ENCODE results near the gene PRKN. TPM values are rescaled to one million over a fixed set of nuclear protein-coding genes. Genes with fewer than 3 reads are reported as not detected.
"Not testable (repeated sequence)": the region's sequence is repeated elsewhere in the genome, so short reads cannot be mapped to it uniquely, and the experiment has no call there.

The PRKN gene
- total and polyA plus RNA-seq, 10 donors: 0.23 to 14.1 (median 7.0) TPM

DNA sequence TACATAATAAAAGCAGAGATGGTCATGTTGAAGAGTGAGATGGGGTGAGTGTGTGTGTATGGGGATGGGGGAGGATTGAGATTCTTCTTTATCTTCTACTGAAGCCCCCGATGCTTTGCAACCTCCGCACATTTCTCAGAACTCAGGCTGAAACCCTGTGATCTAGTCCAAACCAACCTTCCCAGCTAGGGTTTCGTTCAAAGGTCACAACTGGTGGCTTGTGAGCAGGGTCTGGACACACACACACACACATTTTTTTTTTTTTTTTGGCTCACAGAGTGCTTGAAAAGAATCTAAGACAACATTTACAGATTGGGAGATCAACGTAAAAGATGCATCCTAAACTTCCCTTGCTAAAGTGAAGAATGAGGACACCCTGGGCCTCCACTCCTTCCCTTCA is 1228.7 kb downstream of the PRKN start:
- Histone ChIP-seq H3K36me3 (no peaks in the 10 kb centered on the region), H3K4me3 (no peak overlapping the region), H3K27ac (no peak overlapping the region), H3K9me3 (peaks cover 0 to 4% (median 0%) of the 10 kb centered on the region in 8 donors), H3K27me3 (replicated peaks in 1 of 7) (no peaks in the 10 kb centered on the region), H3K4me1 (no peaks in the 10 kb centered on the region)
- intact Hi-C loops (cut with DNase I; ENCODE audit: low total_unique reads): no loop called here
- 87 to 92% (median 89%) methylated on average over 4 of the region's 4 CpGs for WGBS, 5 donors
- DNase-seq: no peak
- TF ChIP-seq POLR2AphosphoS5 (IDR thresholded peaks at IDR 0.05) (no peak), POLR2A (IDR thresholded peaks at IDR 0.05) (no peak)
- TF ChIP-seq, protein P1, sequence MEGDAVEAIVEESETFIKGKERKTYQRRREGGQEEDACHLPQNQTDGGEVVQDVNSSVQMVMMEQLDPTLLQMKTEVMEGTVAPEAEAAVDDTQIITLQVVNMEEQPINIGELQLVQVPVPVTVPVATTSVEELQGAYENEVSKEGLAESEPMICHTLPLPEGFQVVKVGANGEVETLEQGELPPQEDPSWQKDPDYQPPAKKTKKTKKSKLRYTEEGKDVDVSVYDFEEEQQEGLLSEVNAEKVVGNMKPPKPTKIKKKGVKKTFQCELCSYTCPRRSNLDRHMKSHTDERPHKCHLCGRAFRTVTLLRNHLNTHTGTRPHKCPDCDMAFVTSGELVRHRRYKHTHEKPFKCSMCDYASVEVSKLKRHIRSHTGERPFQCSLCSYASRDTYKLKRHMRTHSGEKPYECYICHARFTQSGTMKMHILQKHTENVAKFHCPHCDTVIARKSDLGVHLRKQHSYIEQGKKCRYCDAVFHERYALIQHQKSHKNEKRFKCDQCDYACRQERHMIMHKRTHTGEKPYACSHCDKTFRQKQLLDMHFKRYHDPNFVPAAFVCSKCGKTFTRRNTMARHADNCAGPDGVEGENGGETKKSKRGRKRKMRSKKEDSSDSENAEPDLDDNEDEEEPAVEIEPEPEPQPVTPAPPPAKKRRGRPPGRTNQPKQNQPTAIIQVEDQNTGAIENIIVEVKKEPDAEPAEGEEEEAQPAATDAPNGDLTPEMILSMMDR (IDR thresholded peaks at IDR 0.05 in 8 of 11, conservative IDR thresholded peaks at IDR 0.05 in 3 of 11): no peak

DNA sequence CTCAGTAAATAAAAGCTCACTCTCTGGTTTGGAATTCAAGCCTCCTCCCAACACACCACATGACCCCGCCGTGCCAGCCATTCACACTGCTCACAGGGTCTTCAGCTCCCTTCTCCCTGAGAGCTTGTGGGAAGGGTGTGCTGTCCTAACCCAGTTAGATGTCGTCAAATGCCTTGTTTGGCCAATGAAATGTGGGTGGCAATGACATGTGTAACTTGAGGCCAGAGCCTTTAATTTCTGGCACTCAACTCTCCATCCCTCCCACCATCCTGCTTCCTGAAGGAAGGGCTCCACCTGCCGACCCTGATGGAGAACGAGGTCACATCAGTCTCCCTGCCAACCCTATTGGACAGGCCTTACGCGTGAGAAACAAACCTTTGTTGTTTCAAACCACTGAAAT is 1229.2 kb downstream of the PRKN start:
- no peak overlapping the region for H3K27ac ChIP-seq
- TF ChIP-seq POLR2A (IDR thresholded peaks at IDR 0.05) (no peak), POLR2AphosphoS5 (IDR thresholded peaks at IDR 0.05) (no peak)
- TF ChIP-seq, protein P1 (IDR thresholded peaks at IDR 0.05 in 8 of 11, conservative IDR thresholded peaks at IDR 0.05 in 3 of 11): no peak
- no peaks in the 10 kb centered on the region for H3K27me3 ChIP-seq (replicated peaks in 1 of 7)
- no peak overlapping the region for H3K4me3 ChIP-seq
- intact Hi-C loops (cut with DNase I; ENCODE audit: low total_unique reads): no loop called here
- WGBS, 5 donors: 54 to 63% (median 59%) methylated on average over 7 of the region's 7 CpGs
- H3K9me3 ChIP-seq: peaks cover 0 to 4% (median 0%) of the 10 kb centered on the region in 8 donors
- DNase-seq: no peak
- H3K4me1 ChIP-seq: no peaks in the 10 kb centered on the region
- no peaks in the 10 kb centered on the region for H3K36me3 ChIP-seq

DNA sequence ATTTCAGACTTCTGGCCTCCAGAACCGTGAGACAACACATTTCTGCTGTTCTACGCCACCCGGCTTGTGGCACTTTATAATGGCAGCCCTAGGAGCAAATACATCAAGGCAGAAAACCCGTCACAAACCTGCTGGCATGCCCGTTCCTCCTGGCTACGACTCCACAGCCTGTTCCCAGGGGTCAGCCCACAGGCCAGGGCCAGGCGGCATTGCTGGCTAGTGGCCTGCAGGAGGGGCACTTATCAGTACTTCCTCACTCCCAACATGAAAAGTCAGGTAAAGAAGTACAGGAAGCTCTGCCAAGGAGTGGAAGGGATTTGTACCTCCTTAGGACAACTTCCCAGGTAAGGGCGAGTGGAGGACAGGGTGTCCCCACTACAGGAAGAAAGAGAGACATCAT is 1230.6 kb downstream of the PRKN start:
- Histone ChIP-seq H3K27ac (no peak overlapping the region), H3K4me1 (no peaks in the 10 kb centered on the region), H3K27me3 (replicated peaks in 1 of 7) (no peaks in the 10 kb centered on the region), H3K4me3 (no peak overlapping the region), H3K9me3 (peaks cover 0 to 4% (median 0%) of the 10 kb centered on the region in 8 donors), H3K36me3 (no peaks in the 10 kb centered on the region)
- WGBS, 5 donors: 72 to 89% (median 81%) methylated on average over 7 to 8 of the region's 8 CpGs
- TF ChIP-seq, protein P1 (IDR thresholded peaks at IDR 0.05 in 8 of 11, conservative IDR thresholded peaks at IDR 0.05 in 3 of 11): no peak
- TF ChIP-seq POLR2AphosphoS5 (IDR thresholded peaks at IDR 0.05): no peak
- TF ChIP-seq POLR2A (IDR thresholded peaks at IDR 0.05): no peak
- intact Hi-C loops (cut with DNase I; ENCODE audit: low total_unique reads): no loop called here
- DNase-seq: no peak

DNA sequence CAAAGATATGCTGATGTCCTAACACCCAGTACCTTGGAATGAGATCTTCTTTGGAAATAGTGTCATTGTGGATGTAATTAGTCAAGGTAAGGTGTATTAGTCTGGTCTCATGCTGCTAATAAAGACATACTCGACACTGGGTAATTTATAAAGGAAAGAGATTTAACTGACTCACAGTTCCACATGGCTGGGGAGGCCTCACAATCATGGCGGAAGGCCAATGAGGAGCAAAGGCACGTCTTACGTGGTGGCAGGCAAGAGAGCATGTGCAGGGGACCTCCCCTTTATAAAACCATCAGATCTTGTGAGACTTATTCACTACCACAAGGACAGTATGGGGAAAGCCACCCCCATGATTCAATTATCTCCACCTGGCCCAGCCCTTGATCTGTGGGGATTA is 1231.3 kb downstream of the PRKN start:
- H3K27me3 ChIP-seq (replicated peaks in 1 of 7); H3K27ac ChIP-seq; DNase-seq; H3K4me1 ChIP-seq; H3K4me3 ChIP-seq; intact Hi-C loops (cut with DNase I; ENCODE audit: low total_unique reads); H3K9me3 ChIP-seq; H3K36me3 ChIP-seq: not testable (repeated sequence)
- WGBS, 5 donors: 86 to 91% (median 87%) methylated on average over 4 of the region's 4 CpGs

DNA sequence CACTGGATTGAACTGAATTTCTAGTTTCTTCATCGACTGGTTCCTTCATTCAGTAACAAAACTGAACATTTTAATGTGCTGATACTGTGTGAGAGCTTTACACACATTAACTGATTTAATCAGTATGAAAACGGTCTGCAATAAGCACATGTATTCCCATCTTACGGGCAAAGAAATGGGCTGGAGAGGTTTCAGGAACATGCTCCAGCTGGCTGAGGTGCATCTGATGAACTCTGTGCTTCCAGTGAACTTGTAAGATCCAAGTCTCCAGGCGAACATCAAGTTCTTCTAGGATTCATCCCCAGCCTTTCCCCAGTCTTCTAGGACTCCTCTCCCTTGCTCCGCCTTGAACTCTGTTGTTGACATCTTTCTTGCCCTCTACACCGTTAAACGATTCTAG is 1233.0 kb downstream of the PRKN start:
- DNase-seq: no peak
- 75 to 89% (median 81%) methylated on average over 7 of the region's 7 CpGs for WGBS, 5 donors
- H3K4me3 ChIP-seq: no peak overlapping the region
- no peaks in the 10 kb centered on the region for H3K4me1 ChIP-seq
- H3K36me3 ChIP-seq: no peaks in the 10 kb centered on the region
- H3K27ac ChIP-seq: no peak overlapping the region
- no peak for TF ChIP-seq POLR2AphosphoS5 (IDR thresholded peaks at IDR 0.05)
- no peaks in the 10 kb centered on the region for H3K27me3 ChIP-seq (replicated peaks in 1 of 7)
- H3K9me3 ChIP-seq: peaks cover 0 to 4% (median 0%) of the 10 kb centered on the region in 8 donors
- intact Hi-C loops (cut with DNase I; ENCODE audit: low total_unique reads): no loop called here
